Measurements from ENCODE around the gene JMJD6.

The JMJD6 gene

GRCh38 chr17:76674600-76674999 lies 51.8 kb downstream of the JMJD6 start:
- peaks cover 54% of the 10 kb centered on the region for H3K4me1 ChIP-seq (ENCODE audit: insufficient read depth, low read length, poor library complexity, severe bottlenecking)
- H3K36me3 ChIP-seq (ENCODE audit: insufficient read depth, low read length) = no peaks in the 10 kb centered on the region
- peaks cover 18% of the 10 kb centered on the region for H3K79me2 ChIP-seq (ENCODE audit: insufficient read depth, low read length)
- H2AFZ ChIP-seq (ENCODE audit: low read length) = no peak overlapping the region
- no peak overlapping the region for H3K4me2 ChIP-seq (ENCODE audit: low read depth, low read length, poor library complexity, severe bottlenecking)
- peaks cover 6% of the 10 kb centered on the region; the same call in 1 of the 2 replicates for H3F3A ChIP-seq (ENCODE audit: low read depth)
- H3K27me3 ChIP-seq (ENCODE audit: insufficient read depth, low read length, poor library complexity, severe bottlenecking) = no peaks in the 10 kb centered on the region
- no peaks in the 10 kb centered on the region for H3K9me2 ChIP-seq (replicated peaks; ENCODE audit: low read depth, low read length)
- H3K9ac ChIP-seq (ENCODE audit: low read depth, low read length, poor library complexity, severe bottlenecking) = no peak overlapping the region
- TF ChIP-seq EZH2phosphoT487 (IDR thresholded peaks at IDR 0.05; ENCODE audit: borderline replicate concordance) (no peak), CTCF (conservative IDR thresholded peaks at IDR 0.05; ENCODE audit: low read length) (no peak)
- H4K20me1 ChIP-seq (ENCODE audit: insufficient read depth, low read length, poor library complexity, severe bottlenecking) = no peaks in the 10 kb centered on the region
- H3K4me3 ChIP-seq (ENCODE audit: low read length, poor library complexity, severe bottlenecking) = no peak overlapping the region
- no peaks in the 10 kb centered on the region for H3K9me3 ChIP-seq (ENCODE audit: insufficient read depth, low read depth, low read length)

GRCh38 chr17:76673729-76674128 lies 52.7 kb downstream of the JMJD6 start:
- no peaks in the 10 kb centered on the region for H4K20me1 ChIP-seq (ENCODE audit: insufficient read depth, low read length, poor library complexity, severe bottlenecking)
- H3K4me3 ChIP-seq (ENCODE audit: low read length, poor library complexity, severe bottlenecking) = no peak overlapping the region
- H3K36me3 ChIP-seq (ENCODE audit: insufficient read depth, low read length) = no peaks in the 10 kb centered on the region
- H3K4me2 ChIP-seq (ENCODE audit: low read depth, low read length, poor library complexity, severe bottlenecking) = peak overlapping the region; percentile 88
- no peaks in the 10 kb centered on the region for H3K27me3 ChIP-seq (ENCODE audit: insufficient read depth, low read length, poor library complexity, severe bottlenecking)
- TF ChIP-seq CTCF (conservative IDR thresholded peaks at IDR 0.05; ENCODE audit: low read length) (no peak), EZH2phosphoT487 (IDR thresholded peaks at IDR 0.05; ENCODE audit: borderline replicate concordance) (no peak)
- H3K9me2 ChIP-seq (replicated peaks; ENCODE audit: low read depth, low read length) = no peaks in the 10 kb centered on the region
- peaks cover 18% of the 10 kb centered on the region for H3K79me2 ChIP-seq (ENCODE audit: insufficient read depth, low read length)
- no peak overlapping the region for H2AFZ ChIP-seq (ENCODE audit: low read length)
- H3K4me1 ChIP-seq (ENCODE audit: insufficient read depth, low read length, poor library complexity, severe bottlenecking) = peaks cover 47% of the 10 kb centered on the region
- H3F3A ChIP-seq (ENCODE audit: low read depth) = peaks cover 6% of the 10 kb centered on the region; the same call in 1 of the 2 replicates
- no peaks in the 10 kb centered on the region for H3K9me3 ChIP-seq (ENCODE audit: insufficient read depth, low read depth, low read length)
- H3K9ac ChIP-seq (ENCODE audit: low read depth, low read length, poor library complexity, severe bottlenecking) = peak overlapping the region; percentile 98

GRCh38 chr17:76672892-76673291 lies 53.5 kb downstream of the JMJD6 start:
- no peak for TF ChIP-seq EZH2phosphoT487 (IDR thresholded peaks at IDR 0.05; ENCODE audit: borderline replicate concordance)
- TF ChIP-seq CTCF (conservative IDR thresholded peaks at IDR 0.05; ENCODE audit: low read length) = no peak
- Histone ChIP-seq H3K4me1 (ENCODE audit: insufficient read depth, low read length, poor library complexity, severe bottlenecking) (peaks cover 40% of the 10 kb centered on the region), H4K20me1 (ENCODE audit: insufficient read depth, low read length, poor library complexity, severe bottlenecking) (no peaks in the 10 kb centered on the region), H3K9me3 (ENCODE audit: insufficient read depth, low read depth, low read length) (no peaks in the 10 kb centered on the region), H2AFZ (ENCODE audit: low read length) (no peak overlapping the region), H3K27me3 (ENCODE audit: insufficient read depth, low read length, poor library complexity, severe bottlenecking) (no peaks in the 10 kb centered on the region), H3K36me3 (ENCODE audit: insufficient read depth, low read length) (no peaks in the 10 kb centered on the region), H3K4me3 (ENCODE audit: low read length, poor library complexity, severe bottlenecking) (peak overlapping the region; percentile 94), H3K9me2 (replicated peaks; ENCODE audit: low read depth, low read length) (no peaks in the 10 kb centered on the region), H3K79me2 (ENCODE audit: insufficient read depth, low read length) (peaks cover 18% of the 10 kb centered on the region), H3K4me2 (ENCODE audit: low read depth, low read length, poor library complexity, severe bottlenecking) (peak overlapping the region; percentile 88), H3K9ac (ENCODE audit: low read depth, low read length, poor library complexity, severe bottlenecking) (peak overlapping the region; percentile 98), H3F3A (ENCODE audit: low read depth) (peaks cover 2% of the 10 kb centered on the region; the same call in 1 of the 2 replicates)

Measured in Loucy (cell line).